Psoas muscle (tissue), 8 donors: ENCODE measurements around the gene RPL29. TPM values are rescaled to one million over a fixed set of nuclear protein-coding genes. Genes with fewer than 3 reads are reported as not detected.

ENCODE experiments used
- ATAC-seq, 4 donors: fragments of 200-7000 bp; cut with Tn5 transposase; one replicate each; pipeline ENCODE4 v1.9.1; 2020; ENCODE audit warnings: moderate library complexity in 3 of 4, mild to moderate bottlenecking in 2 of 4
- DNase-seq, 2 donors: peaks; one replicate each; pipeline ENCODE4 v3.0.0-alpha.2; 2020
- H3K27ac ChIP-seq: fragments of 200-600 bp; one replicate; pipeline ENCODE4 v1.8.0; 2022
- H3K27me3 ChIP-seq, 3 donors: fragments of 200-600 bp in 1 of 3; one replicate each; pipeline versions ENCODE4 v1.6.1 to v1.8.0; 2013 to 2022; ENCODE audit warnings: low read length in 2 of 3, mild to moderate bottlenecking in 2 of 3, moderate library complexity in 1 of 3; ENCODE audit not compliant: insufficient read depth in 3 of 3
- H3K36me3 ChIP-seq, 2 donors: fragments of 200-600 bp in 1 of 2; one replicate each; pipeline versions ENCODE4 v1.6.1 to v1.8.0; 2013 to 2022; ENCODE audit warnings: low read depth in 1 of 2, mild to moderate bottlenecking in 1 of 2, moderate library complexity in 1 of 2; ENCODE audit not compliant: insufficient read depth in 1 of 2
- H3K4me1 ChIP-seq: fragments of 200-600 bp; one replicate; pipeline ENCODE4 v1.8.0; 2022
- H3K4me3 ChIP-seq: fragments of 200-600 bp; one replicate; pipeline ENCODE4 v1.8.0; 2022; ENCODE audit warnings: mild to moderate bottlenecking
- H3K9me3 ChIP-seq: fragments of 200-600 bp; one replicate; pipeline ENCODE4 v1.8.0; 2022
- WGBS, 3 donors: extraction: QIAGEN DNeasy Blood & Tissue Kit; methylation state at CpG; one replicate each; pipeline versions ENCODE4 v1.1.6 to v1.1.7; 2013; 5-methylcytosine and 5-hydroxymethylcytosine counted together
- intact Hi-C, 2 donors: fragments of 100-400 bp; cut with DNase I; formaldehyde crosslinking; loops; one replicate each; pipeline versions ENCODE4 v1.11.0 to v1.14.2; 2022
- polyA plus RNA-seq, 3 donors: library from polyadenylated mRNA; stranded (reverse); fragments of 200-250 nt; gene quantifications; one replicate each; pipeline ENCODE4 v1.2.3, GENCODE V29; 2013
- total RNA-seq, 4 donors: library from RNA; stranded (reverse); fragmentation: NEBNext Ultra II Directional in 2 of 4; extraction: Animal tissue kit (Norgen Biotek cat#: 25700) in 2 of 4; gene quantifications; one replicate each; pipeline versions ENCODE4 v1.2.1 to v1.2.4, GENCODE V29; 2021 to 2023
- TF ChIP-seq, protein P1 (sequence below): fragments of 200-600 bp; IDR thresholded peaks from one replicate; pipeline ENCODE4 v1.8.0; 2022; ENCODE audit warnings: antibody characterized with exemption
- donor health status: healthy with polysubstance abuse.
- donor health status: DM: no; HTN: no; CAD: no; lungs with moderate emphysema.
- donor health status: Bipolar disorder and iron deficiency.
- donor health status: healthy.
- donor health status: DM: yes; HTN: yes; CAD: no.
- donor health status: DM: no; HTN: no; CAD: no.
- donor health status: DM: no; HTN: no; CAD: no.
- donor health status: DM: yes; HTN: yes; CAD: no.

RPL29 gene
- total and polyA plus RNA-seq, 7 donors, result 1,113 to 2,767 (median 1,294) TPM

DNA sequence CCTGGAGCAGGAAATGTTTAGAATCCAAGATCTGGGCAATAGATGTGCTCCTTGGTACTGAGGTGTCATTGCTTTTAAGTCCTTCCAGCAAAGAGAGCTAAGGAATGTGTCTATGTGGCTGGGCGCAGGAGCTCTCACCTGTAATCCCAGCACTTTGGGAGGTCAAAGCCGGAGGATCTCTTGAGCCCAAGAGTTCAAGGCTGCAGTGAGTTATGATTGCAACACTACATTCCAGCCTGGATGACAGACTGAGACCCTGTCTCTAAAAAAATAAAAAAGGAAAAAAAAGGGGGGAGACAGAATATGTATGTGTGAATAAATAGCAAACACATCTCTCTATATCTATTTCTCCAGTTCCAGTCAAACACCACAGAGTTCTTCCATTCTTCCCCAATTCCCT lies 44.8 kb downstream of the RPL29 start:
- ATAC-seq, result no peak
- Histone ChIP-seq H3K27ac (no peak overlapping the region), H3K4me3 (no peak overlapping the region), H3K27me3 (no peaks in the 10 kb centered on the region), H3K36me3 (peaks cover 0 to 38% of the 10 kb centered on the region in 2 donors), H3K9me3 (no peaks in the 10 kb centered on the region), H3K4me1 (peaks cover 7% of the 10 kb centered on the region)
- TF ChIP-seq, protein P1, sequence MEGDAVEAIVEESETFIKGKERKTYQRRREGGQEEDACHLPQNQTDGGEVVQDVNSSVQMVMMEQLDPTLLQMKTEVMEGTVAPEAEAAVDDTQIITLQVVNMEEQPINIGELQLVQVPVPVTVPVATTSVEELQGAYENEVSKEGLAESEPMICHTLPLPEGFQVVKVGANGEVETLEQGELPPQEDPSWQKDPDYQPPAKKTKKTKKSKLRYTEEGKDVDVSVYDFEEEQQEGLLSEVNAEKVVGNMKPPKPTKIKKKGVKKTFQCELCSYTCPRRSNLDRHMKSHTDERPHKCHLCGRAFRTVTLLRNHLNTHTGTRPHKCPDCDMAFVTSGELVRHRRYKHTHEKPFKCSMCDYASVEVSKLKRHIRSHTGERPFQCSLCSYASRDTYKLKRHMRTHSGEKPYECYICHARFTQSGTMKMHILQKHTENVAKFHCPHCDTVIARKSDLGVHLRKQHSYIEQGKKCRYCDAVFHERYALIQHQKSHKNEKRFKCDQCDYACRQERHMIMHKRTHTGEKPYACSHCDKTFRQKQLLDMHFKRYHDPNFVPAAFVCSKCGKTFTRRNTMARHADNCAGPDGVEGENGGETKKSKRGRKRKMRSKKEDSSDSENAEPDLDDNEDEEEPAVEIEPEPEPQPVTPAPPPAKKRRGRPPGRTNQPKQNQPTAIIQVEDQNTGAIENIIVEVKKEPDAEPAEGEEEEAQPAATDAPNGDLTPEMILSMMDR, result no peak
- DNase-seq, result no peak
- intact Hi-C loops, result no loop called here
- WGBS, 3 donors, result 90 to 98% (median 92%) methylated on average over 2 of the region's 2 CpGs

DNA sequence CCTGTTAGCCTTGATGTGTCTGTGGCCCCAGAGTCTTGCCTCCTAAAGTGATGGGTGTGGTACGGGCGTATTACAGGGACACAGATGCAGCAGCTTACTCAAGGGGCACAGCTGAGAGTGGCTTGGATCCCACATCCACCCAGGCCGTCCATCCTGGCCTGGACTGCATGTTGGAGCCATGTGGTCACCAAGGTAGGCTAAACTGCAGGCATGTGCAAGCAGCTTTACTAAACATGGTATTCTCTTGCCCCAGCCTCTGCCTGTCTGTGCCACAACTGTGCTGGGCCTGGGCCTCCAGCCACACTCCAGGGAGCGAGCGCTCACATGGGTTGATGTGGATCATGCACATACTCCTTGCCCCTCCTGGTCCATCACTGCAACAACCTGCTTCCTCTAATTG lies 46.6 kb downstream of the RPL29 start:
- Histone ChIP-seq H3K27me3 (no peaks in the 10 kb centered on the region), H3K4me1 (no peaks in the 10 kb centered on the region), H3K27ac (no peak overlapping the region), H3K4me3 (no peak overlapping the region), H3K9me3 (no peaks in the 10 kb centered on the region), H3K36me3 (peaks cover 0 to 55% of the 10 kb centered on the region in 2 donors)
- DNase-seq (peak in 1 of 2 donors; percentile 35), ATAC-seq (no peak)
- WGBS, 3 donors, result 77 to 92% (median 90%) methylated on average over 5 of the region's 5 CpGs
- TF ChIP-seq, protein P1, result no peak
- intact Hi-C loops, result no loop called here

DNA sequence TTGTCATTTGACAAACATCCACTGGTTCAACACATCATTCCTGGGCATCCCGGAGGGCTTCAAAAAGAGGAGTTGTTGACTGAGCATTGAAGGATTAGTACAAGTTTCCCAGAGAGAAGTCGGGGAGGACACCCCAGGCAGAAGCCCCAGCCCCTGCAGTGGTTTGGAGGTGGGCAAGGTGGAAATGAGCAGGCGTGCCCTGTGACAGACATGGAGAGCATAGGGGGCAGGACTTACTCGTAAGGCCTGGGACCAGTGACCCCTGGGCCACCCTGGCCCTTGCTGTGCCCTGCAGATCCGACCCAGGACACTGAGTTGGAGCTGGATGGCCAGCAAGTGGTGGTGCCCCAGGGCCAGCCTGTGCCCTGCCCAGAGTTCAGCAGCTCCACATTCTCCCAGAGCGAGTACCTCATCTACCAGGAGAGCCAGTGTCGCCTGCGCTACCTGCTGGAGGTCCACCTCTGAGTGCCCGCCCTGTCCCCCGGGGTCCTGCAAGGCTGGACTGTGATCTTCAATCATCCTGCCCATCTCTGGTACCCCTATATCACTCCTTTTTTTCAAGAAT lies 47.6 kb downstream of the RPL29 start:
- DNase-seq (no peak), ATAC-seq (no peak)
- Histone ChIP-seq H3K4me3 (no peak overlapping the region), H3K36me3 (peaks cover 0 to 56% of the 10 kb centered on the region in 2 donors), H3K27me3 (no peaks in the 10 kb centered on the region), H3K9me3 (no peaks in the 10 kb centered on the region), H3K4me1 (peaks cover 4% of the 10 kb centered on the region), H3K27ac (no peak overlapping the region)
- TF ChIP-seq, protein P1, result no peak
- 89 to 95% (median 89%) methylated on average over 10 of the region's 10 CpGs for WGBS, 3 donors
- intact Hi-C loops, result no loop called here

DNA sequence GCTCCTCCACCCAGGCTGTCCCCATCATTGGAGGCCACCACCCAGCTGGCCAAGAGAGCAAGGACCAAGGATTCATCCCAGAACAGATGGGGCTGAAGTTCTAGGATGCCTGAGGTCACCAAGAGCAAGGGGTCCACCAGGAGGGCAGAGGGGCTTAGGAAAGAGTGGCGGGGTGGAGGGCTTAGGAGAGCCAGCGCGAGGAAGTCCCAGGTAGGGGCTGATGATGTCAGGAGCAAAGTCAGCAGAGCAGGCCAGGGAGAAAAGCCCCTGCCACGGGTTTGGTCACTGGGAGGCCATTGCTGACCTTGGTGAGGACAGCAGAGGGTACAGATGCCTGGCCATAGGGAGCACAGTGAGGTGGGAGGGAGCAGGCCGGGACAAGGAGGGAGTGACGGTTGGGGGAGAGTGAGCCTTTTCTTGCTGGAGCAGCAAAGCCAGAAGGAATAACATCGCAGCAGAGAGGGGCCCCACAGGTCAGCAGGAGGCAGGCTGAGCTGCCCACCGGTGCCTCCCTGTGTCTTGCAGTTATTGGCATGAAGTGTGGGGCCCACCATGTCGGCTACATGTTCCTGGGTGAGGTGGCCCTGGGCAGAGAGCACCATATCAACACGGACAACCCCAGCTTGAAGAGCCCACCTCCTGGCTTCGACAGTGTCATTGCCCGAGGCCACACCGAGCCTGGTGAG lies 48.3 kb downstream of the RPL29 start:
- no peak for DNase-seq
- peaks cover 0 to 56% of the 10 kb centered on the region in 2 donors for H3K36me3 ChIP-seq

More for the DNA sequence above, 48.3 kb downstream of the RPL29 start:
- TF ChIP-seq, protein P1, result no peak
- H3K4me1 ChIP-seq, result peaks cover 9% of the 10 kb centered on the region
- no peak for ATAC-seq
- H3K9me3 ChIP-seq, result no peaks in the 10 kb centered on the region
- 69 to 79% (median 74%) methylated on average over 10 to 13 of the region's 13 CpGs for WGBS, 3 donors
- intact Hi-C loops, result no loop called here
- no peak overlapping the region for H3K27ac ChIP-seq
- H3K27me3 ChIP-seq, result no peaks in the 10 kb centered on the region
- no peak overlapping the region for H3K4me3 ChIP-seq
